Bronchial smooth muscle cell (primary cell): Measurements from ENCODE around the gene EFHD1. TPM values are rescaled to one million over a fixed set of nuclear protein-coding genes. Genes with fewer than 3 reads are reported as not detected.

Experiments used
- total RNA-seq: library from RNA; depleted of rRNA; stranded (reverse); fragments of >200 nt; gene quantifications from 2 replicates; pipeline ENCODE4 v1.2.1, GENCODE V29; 2014

Gene EFHD1, protein sequence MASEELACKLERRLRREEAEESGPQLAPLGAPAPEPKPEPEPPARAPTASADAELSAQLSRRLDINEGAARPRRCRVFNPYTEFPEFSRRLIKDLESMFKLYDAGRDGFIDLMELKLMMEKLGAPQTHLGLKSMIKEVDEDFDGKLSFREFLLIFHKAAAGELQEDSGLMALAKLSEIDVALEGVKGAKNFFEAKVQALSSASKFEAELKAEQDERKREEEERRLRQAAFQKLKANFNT
- total RNA-seq, result not detected in 2 replicates

DNA sequence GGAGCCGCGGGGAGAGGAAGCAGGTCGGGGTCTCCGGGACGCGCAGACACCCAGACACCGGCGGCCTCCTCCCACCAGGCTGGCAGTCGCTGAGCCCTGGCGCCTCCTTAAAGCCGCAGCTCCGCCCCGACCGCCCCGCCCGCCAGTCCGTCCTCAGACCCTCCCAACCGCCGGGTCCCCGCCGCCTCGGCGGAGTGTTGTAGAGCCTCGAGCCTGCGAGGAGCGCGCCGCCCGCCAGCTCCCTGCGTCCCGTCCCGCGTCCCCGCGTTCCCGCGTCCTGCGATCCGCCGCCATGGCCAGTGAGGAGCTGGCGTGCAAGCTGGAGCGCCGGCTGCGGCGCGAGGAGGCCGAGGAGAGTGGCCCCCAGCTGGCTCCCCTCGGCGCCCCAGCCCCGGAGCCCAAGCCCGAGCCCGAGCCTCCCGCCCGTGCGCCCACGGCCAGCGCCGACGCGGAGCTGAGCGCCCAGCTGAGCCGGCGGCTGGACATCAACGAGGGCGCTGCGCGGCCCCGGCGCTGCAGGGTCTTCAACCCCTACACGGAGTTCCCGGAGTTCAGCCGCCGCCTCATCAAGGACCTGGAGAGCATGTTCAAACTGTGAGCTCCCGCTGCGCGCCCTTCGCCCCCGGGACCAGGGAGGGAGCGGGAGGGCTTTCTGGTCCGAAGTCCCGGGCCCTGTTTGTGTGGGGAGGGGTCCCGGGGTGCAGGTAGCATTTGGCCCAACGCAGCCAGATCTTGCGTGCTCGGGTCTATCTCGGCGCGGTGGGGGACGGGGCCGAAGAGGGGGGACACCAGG, at the start of gene EFHD1:
EFHD1 (plus strand) TSS at position 192 of the 793 bp plus-strand sequence; CDS start at position 293, 101 bp downstream.

DNA sequence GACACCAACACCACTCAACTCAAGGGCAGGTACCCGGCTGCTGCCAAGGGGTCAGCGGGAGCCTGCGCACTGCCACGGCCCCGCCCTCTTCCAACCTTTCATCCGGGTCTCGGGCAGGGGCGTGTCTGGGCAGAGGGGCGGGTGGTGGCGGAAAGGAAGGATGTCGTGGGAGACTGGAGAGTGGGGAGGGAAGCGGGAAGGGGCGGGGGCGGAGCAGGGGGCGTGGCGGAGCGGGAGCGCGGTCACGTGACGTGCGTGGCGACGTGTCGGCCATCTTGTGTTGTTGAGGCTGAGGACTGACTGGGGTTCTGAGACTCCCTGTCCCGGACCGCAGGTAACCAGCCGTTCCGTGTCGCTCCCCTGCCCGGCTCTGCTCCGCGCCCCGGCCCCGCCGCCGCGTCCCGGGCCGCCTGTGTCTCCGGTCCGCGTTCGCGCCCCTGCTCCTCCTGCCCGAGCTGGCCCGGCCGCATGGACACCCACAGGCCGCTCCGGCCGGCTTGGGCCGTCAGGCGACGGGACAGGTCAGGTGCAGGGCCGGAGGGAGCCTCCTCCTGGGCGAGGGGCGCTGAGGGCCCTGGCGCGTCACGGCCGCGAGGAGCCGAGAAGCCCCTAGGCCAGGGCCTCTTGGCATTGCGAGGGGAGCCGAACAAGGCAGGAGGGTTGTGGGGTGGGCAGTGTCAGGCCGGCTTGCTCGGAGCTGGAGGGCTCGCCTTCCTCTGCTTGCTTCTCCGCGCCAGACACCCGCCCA, 63.8 kb downstream of the EFHD1 start, which contains the start of gene GIGYF2:
GIGYF2 (plus strand) TSS at position 273 of the 748 bp plus-strand sequence. CDS start 37,867 bp downstream, outside the sequence.

Other genes with a start within 250 kb of the EFHD1 start
- gene ALPG, start 226.8 kb upstream of the EFHD1 start, total RNA-seq, result not detected in 2 replicates
- not detected in 2 replicates for gene ALPI, start 177.5 kb upstream of the EFHD1 start, total RNA-seq
- not detected in 2 replicates for gene ECEL1, start 145.8 kb upstream of the EFHD1 start, total RNA-seq
- not detected in 2 replicates for gene PRSS56, start 113.2 kb upstream of the EFHD1 start, total RNA-seq
- gene CHRND, start 107.4 kb upstream of the EFHD1 start, total RNA-seq, result not detected in 2 replicates
- not detected in 2 replicates for gene CHRNG, start 93.9 kb upstream of the EFHD1 start, total RNA-seq
- gene TIGD1, start 83.0 kb upstream of the EFHD1 start, total RNA-seq, result 2.2 and 2.5 TPM in 2 replicates
- gene EIF4E2, start 82.9 kb upstream of the EFHD1 start, total RNA-seq, result 142 and 199 TPM in 2 replicates
- gene GIGYF2, start 63.7 kb downstream of the EFHD1 start, total RNA-seq, result 44.6 and 67.7 TPM in 2 replicates
- not detected in 2 replicates for gene KCNJ13, start 143.0 kb downstream of the EFHD1 start, total RNA-seq
- 0.52 and 0.79 TPM in 2 replicates for gene SNORC, start 236.7 kb downstream of the EFHD1 start, total RNA-seq